HG03108 (cell line): Measurements from ENCODE around the gene IQSEC3.
"Not testable (repeated sequence)": the region's sequence is repeated elsewhere in the genome, so short reads cannot be mapped to it uniquely, and the experiment has no call there.

Experiments
- ATAC-seq: cut with Tn5 transposase; IDR thresholded peaks from one replicate; pipeline ENCODE4 v1.9.1; 2021; ENCODE audit warnings: moderate library complexity; ENCODE audit not compliant: unreplicated experiment

IQSEC3 gene

GRCh38 chr12:175250-175649, 108.7 kb downstream of the IQSEC3 start:
- no peak for ATAC-seq

DNA sequence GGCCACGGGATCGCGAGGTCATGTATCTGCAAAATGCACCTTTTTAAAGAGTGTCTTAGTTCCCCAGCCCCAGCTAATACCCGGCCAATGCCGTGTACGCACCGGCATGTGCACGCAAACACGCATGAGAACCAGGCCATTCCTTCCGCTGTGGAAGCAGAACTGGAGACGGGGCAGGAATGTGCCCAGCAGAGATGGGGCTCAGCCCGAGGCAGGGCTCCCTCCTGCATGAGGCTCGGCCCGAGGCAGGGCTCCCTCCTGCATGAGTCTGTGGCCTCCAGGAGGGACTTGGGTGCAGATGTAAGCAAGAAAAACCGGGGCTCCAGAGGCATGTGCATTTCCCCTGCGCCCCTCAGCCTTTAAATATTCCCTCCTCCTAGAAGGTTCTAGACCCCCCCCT, 109.2 kb downstream of the IQSEC3 start:
- ATAC-seq, result no peak

GRCh38 chr12:176321-177181, 110.0 kb downstream of the IQSEC3 start:
- ATAC-seq, result no peak

- no peak for ATAC-seq
Observed at GRCh38 chr12:177336-177979, 110.9 kb downstream of the IQSEC3 start.

DNA sequence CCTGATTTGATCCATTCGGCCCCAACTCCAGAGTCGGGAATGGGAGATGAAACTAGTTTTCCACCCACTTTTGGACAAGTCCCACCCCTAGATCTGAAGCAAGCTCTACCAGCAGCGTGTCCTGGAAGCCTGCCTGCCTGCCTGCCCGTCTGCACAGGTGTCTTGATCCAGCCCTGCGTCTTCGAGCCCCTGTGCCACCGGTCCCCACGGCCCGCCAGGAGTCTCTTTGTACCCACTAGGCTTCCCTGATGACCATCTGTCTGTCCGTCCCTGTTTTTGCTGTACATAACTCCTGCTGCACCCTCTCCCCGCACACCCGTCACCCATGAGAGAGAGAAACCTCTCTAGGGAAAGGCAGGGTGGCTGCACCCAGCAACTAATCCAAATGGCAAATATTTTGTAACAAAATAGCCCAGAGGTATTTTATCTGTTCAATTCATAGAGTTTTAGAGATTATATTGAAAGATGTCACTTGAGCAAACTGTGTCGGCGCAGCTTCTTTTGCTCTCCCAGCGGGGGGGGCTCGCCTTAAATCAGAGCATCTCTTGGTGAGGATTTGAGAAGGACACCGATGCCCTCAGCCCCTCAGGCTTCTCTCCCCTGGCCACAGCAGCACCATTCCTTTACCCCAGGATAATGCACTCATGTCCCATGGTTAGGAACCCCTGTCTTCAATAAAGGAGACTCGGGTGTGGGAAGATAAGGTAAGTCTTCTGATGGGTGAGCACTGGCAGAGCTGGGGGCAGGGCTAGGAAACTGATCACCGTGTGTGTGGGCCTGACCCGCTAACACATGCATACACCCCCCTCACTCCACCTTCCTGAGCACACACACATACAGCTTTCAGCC, 111.6 kb downstream of the IQSEC3 start:
- ATAC-seq, result no peak

DNA sequence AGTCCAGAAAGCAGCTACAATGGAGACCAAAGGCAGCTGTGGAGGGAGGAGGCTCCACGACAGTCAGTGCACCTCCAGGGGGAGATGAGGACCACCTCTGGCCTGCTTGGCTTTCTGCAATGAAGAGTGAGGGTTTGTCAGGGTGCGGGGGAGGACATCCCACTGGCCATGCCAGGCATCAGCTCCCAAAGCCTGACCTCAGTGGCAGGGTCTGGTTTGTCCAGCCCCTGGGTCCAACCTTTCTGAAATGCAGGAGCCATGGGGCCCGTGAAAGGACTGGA, 112.2 kb downstream of the IQSEC3 start:
- no peak for ATAC-seq

GRCh38 chr12:179131-179884, 112.7 kb downstream of the IQSEC3 start:
- ATAC-seq, result no peak

DNA sequence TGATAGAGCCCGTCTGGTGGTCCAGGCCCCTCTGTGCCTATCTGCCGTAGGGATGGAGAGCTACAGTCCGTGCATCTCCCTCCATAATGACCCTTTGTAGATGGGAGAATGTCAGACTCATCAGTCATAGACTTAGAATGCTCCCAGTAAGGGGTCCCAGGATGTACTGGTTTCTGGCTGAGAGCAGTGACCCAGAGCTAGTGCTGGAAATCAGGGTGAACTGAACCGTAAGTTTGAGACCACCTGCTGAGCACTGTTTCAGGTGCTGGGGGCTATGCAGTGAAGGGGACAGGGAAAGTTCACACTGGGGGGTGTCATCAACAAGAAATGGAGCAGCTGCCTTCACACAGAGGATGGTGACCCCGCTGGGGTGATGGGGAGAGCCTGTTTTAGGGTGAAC, 113.3 kb downstream of the IQSEC3 start:
- no peak for ATAC-seq

DNA sequence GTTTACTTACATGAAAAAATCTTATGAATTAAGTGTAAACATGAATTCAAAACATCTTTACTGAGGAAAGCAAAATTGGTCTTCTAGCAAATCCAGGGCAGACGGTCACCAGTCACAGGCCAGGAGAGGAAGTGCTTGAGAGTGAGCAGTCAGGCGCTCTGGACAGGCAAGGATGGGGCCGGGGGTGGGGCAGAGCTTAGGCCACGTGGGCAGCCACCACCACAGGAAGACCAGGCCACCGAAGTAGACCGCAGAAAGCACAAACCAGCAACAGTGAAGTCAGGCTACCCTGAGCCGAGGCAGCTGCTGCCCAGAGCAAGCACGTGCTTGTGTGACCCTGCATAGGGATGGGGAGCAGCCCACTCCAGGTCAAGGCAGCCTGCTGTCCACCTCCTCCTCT, 113.9 kb downstream of the IQSEC3 start:
- ATAC-seq, result no peak

GRCh38 chr12:181921-182320, 115.4 kb downstream of the IQSEC3 start:
- ATAC-seq, result no peak

GRCh38 chr12:182381-182892, 115.9 kb downstream of the IQSEC3 start:
- no peak for ATAC-seq

DNA sequence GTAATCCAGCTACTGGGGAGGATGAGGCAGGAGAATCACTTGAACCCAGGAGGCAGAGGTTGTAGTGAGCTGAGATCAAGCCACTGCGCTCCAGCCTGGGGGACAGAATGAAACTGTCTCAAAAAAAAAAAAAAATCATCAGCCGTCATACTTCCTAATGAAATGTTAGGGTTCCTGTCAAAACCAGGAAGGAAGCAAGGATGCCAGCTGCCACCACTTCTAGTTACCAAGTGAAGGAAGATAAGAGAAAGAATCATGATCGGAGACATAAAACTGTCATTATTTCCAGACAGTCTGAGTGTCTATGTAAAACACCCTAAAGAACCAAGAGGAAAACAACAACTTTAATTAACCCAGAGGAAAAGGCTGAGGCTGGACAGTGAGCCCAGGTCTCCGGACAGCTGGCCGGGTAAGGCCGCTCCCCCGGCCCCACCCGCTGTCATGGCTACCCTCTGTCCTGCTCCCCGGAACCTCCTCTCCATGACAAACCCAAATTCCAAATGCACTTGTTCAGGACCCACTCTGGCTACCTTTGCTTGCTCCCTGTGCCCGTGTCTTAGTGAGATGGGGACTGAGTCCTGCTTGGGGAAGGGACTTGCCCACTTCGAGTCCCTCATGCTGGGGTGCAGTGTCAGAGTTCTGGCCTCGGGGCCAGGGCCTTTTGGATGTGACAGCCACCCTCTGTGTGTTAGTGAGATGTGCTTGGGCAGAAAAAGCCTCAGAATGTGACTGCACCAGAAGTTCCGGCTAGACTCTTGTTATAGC, 118.4 kb downstream of the IQSEC3 start:
- no peak for ATAC-seq

- no peak for ATAC-seq
Observed at GRCh38 chr12:185576-185955, 119.0 kb downstream of the IQSEC3 start.

DNA sequence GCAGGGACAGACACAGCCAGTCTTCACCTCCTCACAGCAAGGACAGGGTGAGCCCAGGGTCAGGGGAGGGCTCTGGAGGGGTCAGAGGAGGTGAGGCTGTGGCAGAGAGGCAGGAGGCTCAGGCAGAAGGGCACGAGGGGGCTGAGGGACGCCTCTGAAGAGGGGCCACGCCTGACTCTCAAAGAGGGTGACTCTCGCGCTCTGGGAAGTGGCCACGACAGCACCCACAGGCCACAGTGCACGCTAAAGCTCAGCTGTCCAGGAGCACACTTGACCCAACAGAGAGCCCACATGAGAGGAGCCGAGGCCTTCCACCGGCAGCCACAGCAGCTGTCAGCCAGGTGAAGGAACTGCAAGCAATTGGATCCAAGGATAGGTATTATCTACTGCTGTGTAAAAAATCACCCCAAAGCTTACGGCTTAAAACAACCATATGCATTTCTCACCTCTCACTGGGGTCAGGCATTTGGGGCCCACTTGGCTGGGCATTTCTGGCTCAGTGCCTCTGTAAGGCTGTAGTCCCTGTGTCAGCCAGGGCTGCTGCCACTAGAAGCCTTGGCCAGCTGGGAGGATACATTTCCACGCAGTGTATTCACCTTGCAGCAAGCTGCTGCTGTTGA, 119.5 kb downstream of the IQSEC3 start:
- no peak for ATAC-seq

- not testable (repeated sequence) for ATAC-seq
Observed at GRCh38 chr12:187986-188909, 121.7 kb downstream of the IQSEC3 start.

GRCh38 chr12:188910-189621, 122.5 kb downstream of the IQSEC3 start:
- ATAC-seq, result no peak

DNA sequence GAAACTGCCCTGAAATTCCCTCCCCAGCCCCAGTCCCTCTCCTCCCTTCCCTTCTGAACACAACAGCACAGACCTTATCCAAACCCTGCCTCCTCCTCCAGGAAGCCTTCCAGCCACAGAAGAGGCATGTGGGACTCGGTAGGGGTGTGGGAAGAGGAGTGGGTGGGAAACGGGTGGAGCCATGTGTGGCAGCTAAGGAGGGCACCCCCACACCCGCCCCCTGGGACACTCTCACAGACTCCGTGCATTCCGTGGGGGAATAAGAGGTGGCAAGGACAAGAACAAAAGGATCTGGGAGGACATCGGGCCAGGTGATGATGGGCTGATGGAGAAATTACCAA, 123.0 kb downstream of the IQSEC3 start:
- ATAC-seq, result no peak

DNA sequence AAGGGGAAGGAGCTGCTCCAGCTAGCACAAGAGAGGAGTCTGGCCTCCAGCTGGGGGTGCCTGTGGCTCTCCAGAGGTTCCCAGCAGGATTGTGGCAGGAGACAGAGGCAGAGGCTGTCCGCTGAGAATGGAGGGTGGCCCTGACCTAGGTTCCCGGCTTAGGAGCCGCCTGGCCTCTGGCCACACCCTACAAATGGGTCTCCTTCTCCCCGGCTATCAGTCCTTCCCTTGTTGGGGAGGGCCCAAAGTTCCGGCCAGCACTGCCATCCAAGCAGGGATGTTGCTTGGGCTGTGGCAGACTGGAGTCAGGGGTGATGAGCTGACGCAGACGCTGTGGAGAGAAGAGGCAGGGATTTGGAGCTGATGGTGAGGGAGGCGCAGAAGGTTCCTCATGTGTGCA, 124.3 kb downstream of the IQSEC3 start:
- ATAC-seq, result no peak
